HepG2 (cell line): ENCODE data around the gene TRIM74. TPM values are rescaled to one million over a fixed set of nuclear protein-coding genes. Genes with fewer than 3 reads are reported as not detected.
A peak's percentile ranks its signal among the peaks of the same experiment; 100 is the strongest.
"Not testable (repeated sequence)": the region's sequence is repeated elsewhere in the genome, so short reads cannot be mapped to it uniquely, and the experiment has no call there.

Source experiments
- ATAC-seq: fragments of 200-7000 bp; cut with Tn5 transposase; 3 replicates; pipeline ENCODE4 v1.9.1; 2020; ENCODE audit warnings: mild to moderate bottlenecking, moderate library complexity
- BruUV-seq: library from RNA; stranded (reverse); fragments of 400-500 nt; replicated peaks from 2 replicates; lab custom pipeline; 2021; lab: Mats Ljungman, UMichigan
- CTCF ChIA-PET: fragments of 300-600 bp; formaldehyde crosslinking; extraction: SDS; loops from one replicate; lab custom pipeline; 2021; ENCODE audit warnings: low total read pairs, inconsistent platforms, low intra/inter-chr PET ratio; lab: Yijun Ruan, JAX
- POLR2A ChIA-PET: fragments of 350-600 bp; sonication (Branson Sonifier 250); formaldehyde crosslinking; loops from one replicate; lab custom pipeline; 2020; ENCODE audit warnings: antibody characterized with exemption, inconsistent platforms; lab: Yijun Ruan, JAX
- DNase-seq: peaks from one replicate; pipeline ENCODE4 v3.0.0-alpha.2; 2015; ENCODE audit warnings: low spot score
- FAIRE-seq: peaks from 3 replicates; lab custom pipeline; 2011; peaks lifted over from hg19 to GRCh38; lab: Jason Lieb, UNC
- H2AFZ ChIP-seq: one replicate; pipeline ENCODE4 v1.6.1; 2011; ENCODE audit warnings: low read length, inconsistent platforms
- H3K27ac ChIP-seq: fragments of 300-600 bp; 3 replicates; pipeline ENCODE4 v1.8.0; 2011; ENCODE audit warnings: mixed run types, mild to moderate bottlenecking, mixed read lengths, low read length, inconsistent platforms; ENCODE audit not compliant: insufficient read depth; ENCODE audit errors: extremely low read length
- H3K27me3 ChIP-seq, 2 experiments: fragments of 200-600 bp in 1 of 2; 2 replicates in 1 of 2; 3 replicates in 1 of 2; pipeline versions ENCODE4 v1.6.0 to v1.8.0; 2011; ENCODE audit warnings: low read length in 2 of 2, mild to moderate bottlenecking in 2 of 2, moderate library complexity in 2 of 2, inconsistent platforms in 1 of 2; ENCODE audit not compliant: insufficient read depth in 2 of 2, control insufficient read depth in 1 of 2
- H3K36me3 ChIP-seq, 2 experiments: fragments of 200-600 bp in 1 of 2; replicated peaks in 1 of 2; 2 replicates in 1 of 2; 3 replicates in 1 of 2; pipeline versions ENCODE4 v1.5.1 to v1.8.0; 2011; ENCODE audit warnings: low read length in 2 of 2, inconsistent platforms in 1 of 2; ENCODE audit not compliant: insufficient read depth in 2 of 2, control insufficient read depth in 1 of 2
- H3K4me1 ChIP-seq: 2 replicates; pipeline ENCODE4 v1.5.1; 2012; ENCODE audit warnings: low read length, inconsistent platforms; ENCODE audit not compliant: insufficient read depth
- H3K4me2 ChIP-seq: 2 replicates; pipeline ENCODE4 v1.6.0; 2011; ENCODE audit warnings: low read depth, low read length, inconsistent platforms
- H3K4me3 ChIP-seq, 3 experiments: fragments of 200-600 bp in 1 of 3; sonication (generic), shearing (Covaris generic) in 1 of 3; replicated peaks in 1 of 3; 2 replicates each; pipeline ENCODE4 v1.5.1; 2011 to 2016; ENCODE audit warnings: low read length in 3 of 3, inconsistent platforms in 2 of 3, low read depth in 2 of 3, mild to moderate bottlenecking in 2 of 3, control low read depth in 1 of 3, mixed read lengths in 1 of 3; ENCODE audit not compliant: insufficient read depth in 1 of 3
- H3K79me2 ChIP-seq: one replicate; pipeline ENCODE4 v1.6.1; 2011; ENCODE audit warnings: low read length, inconsistent platforms; ENCODE audit not compliant: insufficient read depth
- H3K9ac ChIP-seq: 2 replicates; pipeline ENCODE4 v1.6.0; 2011; ENCODE audit warnings: mild to moderate bottlenecking, low read depth, low read length, inconsistent platforms; ENCODE audit not compliant: insufficient read depth
- H3K9me3 ChIP-seq: 2 replicates; pipeline ENCODE4 v1.5.1; 2012; ENCODE audit warnings: mild to moderate bottlenecking, low read length
- H4K20me1 ChIP-seq: 2 replicates; pipeline ENCODE4 v1.6.0; 2011; ENCODE audit warnings: inconsistent platforms, mild to moderate bottlenecking, low read length, moderate library complexity; ENCODE audit not compliant: insufficient read depth
- ETV5 ChIP-seq: IDR thresholded peaks from 2 replicates; pipeline ENCODE4 v1.6.1; 2018; ENCODE audit warnings: missing biosample characterization, missing genetic modification reagents, inconsistent platforms, borderline replicate concordance
- HNRNPLL ChIP-seq: fragments of 200-400 bp; formaldehyde crosslinking; IDR thresholded peaks from 2 replicates; pipeline ENCODE4 v1.6.1; 2017; ENCODE audit warnings: mild to moderate bottlenecking, low read depth, low read length; ENCODE audit not compliant: poor library complexity, severe bottlenecking
- MXD3 ChIP-seq: IDR thresholded peaks from 2 replicates; pipeline ENCODE4 v1.6.1; 2016; ENCODE audit warnings: mild to moderate bottlenecking, missing biosample characterization, missing genetic modification reagents
- MYC ChIP-seq: sonication (generic); formaldehyde crosslinking; IDR thresholded peaks from 2 replicates; pipeline ENCODE4 v1.9.0; 2021; ENCODE audit warnings: missing genetic modification reagents, borderline replicate concordance
- NFKB2 ChIP-seq: sonication (generic); formaldehyde crosslinking; IDR thresholded peaks from 2 replicates; pipeline ENCODE4 v1.4.0; 2020; ENCODE audit warnings: missing genetic modification reagents, borderline replicate concordance
- SAP130 ChIP-seq: IDR thresholded peaks from 2 replicates; pipeline ENCODE4 v1.6.1; 2016; ENCODE audit warnings: low read depth
- TFDP2 ChIP-seq: sonication (generic); formaldehyde crosslinking; IDR thresholded peaks from 2 replicates; pipeline ENCODE4 v1.4.0; 2020; ENCODE audit warnings: missing genetic modification reagents
- ZBTB7B ChIP-seq: sonication (generic); formaldehyde crosslinking; IDR thresholded peaks from 2 replicates; pipeline ENCODE4 v1.4.0; 2020; ENCODE audit warnings: missing genetic modification reagents
- ZFP90 ChIP-seq: sonication (generic); formaldehyde crosslinking; IDR thresholded peaks from 2 replicates; pipeline ENCODE4 v1.8.0; 2022; ENCODE audit warnings: missing genetic modification reagents, mild to moderate bottlenecking, inconsistent platforms, borderline replicate concordance
- WGBS: methylation state at CpG from one replicate; pipeline ENCODE4 v1.1.6; 2017; ENCODE audit warnings: low lambda C conversion rate; 5-methylcytosine and 5-hydroxymethylcytosine counted together
- in situ Hi-C: cut with HindIII; loops from 2 replicates; pipeline ENCODE4 v1.10.0; 2017; ENCODE audit warnings: low pct_unique_long_range_greater_than_20kb; ENCODE audit not compliant: extremely low pct_ligation_motif_present
- intact Hi-C: fragments of 100-400 bp; cut with micrococcal nuclease; formaldehyde crosslinking; loops from one replicate; pipeline ENCODE4 v1.10.0; 2022; ENCODE audit not compliant: unreplicated experiment
- polyA plus RNA-seq, 8 experiments: library from polyadenylated mRNA; depleted of rRNA in 3 of 8; stranded (reverse) in 7 of 8; unstranded in 1 of 8; fragments of >200 nt; fragmentation: Illumina TruSeq in 4 of 8; extraction: Trizol in 4 of 8; gene quantifications; 2 replicates each; pipeline versions ENCODE4 v1.2.1 to v1.2.3, GENCODE V29; 2011 to 2016; ENCODE audit warnings: low read depth in 4 of 8, missing spikeins in 1 of 8, mixed read lengths in 1 of 8; ENCODE audit not compliant: insufficient read depth in 1 of 8
- total RNA-seq, 5 experiments: library from RNA; depleted of rRNA; stranded (reverse); fragments of >200 nt; fragmentation: Illumina TruSeq; extraction: Trizol; gene quantifications; 2 replicates each; pipeline ENCODE4 v1.2.3, GENCODE V29; 2016; ENCODE audit warnings: low read depth in 1 of 5

The TRIM74 gene
- total and polyA plus RNA-seq, 2 of the 13 experiments (the other 11 are each of a cell fraction or from before 2014, with no cell fraction given): 0.51 to 1.4 TPM

DNA sequence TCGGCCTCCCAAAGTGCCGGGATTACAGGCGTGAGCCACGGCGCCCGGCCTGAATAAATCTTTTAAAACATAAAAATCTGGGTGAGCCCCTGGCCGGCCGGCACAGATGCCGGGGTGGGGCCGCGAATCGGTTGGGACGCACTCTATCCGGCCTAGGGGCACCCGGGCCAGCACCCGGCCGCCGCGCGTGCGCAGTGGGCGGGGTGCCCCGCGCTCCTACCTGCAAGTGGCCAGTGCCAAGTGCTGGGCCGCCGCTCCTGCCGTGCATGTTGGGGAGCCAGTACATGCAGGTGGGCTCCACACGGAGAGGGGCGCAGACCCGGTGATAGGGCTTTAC lies 36.1 kb upstream of the TRIM74 start:
- H3K79me2 ChIP-seq, H4K20me1 ChIP-seq, in situ Hi-C loops, H3K27me3 ChIP-seq, DNase-seq, H3K36me3 ChIP-seq, intact Hi-C loops, FAIRE-seq, H2AFZ ChIP-seq, H3K9me3 ChIP-seq, CTCF ChIA-PET, H3K4me1 ChIP-seq, POLR2A ChIA-PET: not testable (repeated sequence)
- H3K4me2 ChIP-seq: peak overlapping the region; percentile 47
- peak; percentile 95 for ATAC-seq
- peak overlapping the region; percentile 77 for H3K27ac ChIP-seq
- 0% methylated on average over 7 of the region's 30 CpGs for WGBS
- TF ChIP-seq TFDP2 (CRISPR knock-in tag) (0 out of 2 replicates have a peak, but pooled peaks have one; percentile 0), SAP130 (peak; percentile 51; the same call in 1 of the 2 replicates), ZBTB7B (0 out of 2 replicates have a peak, but pooled peaks have one; percentile 3), NFKB2 (0 out of 2 replicates have a peak, but pooled peaks have one; percentile 12), MYC (peak; percentile 25; the same call in 1 of the 2 replicates), ZFP90 (CRISPR knock-in tag) (0 out of 2 replicates have a peak, but pooled peaks have one; percentile 8), ETV5 (CRISPR knock-in tag) (0 out of 2 replicates have a peak, but pooled peaks have one; percentile 3), MXD3 (0 out of 2 replicates have a peak, but pooled peaks have one; percentile 15), HNRNPLL (peak; percentile 5)
- TSS peak; percentile 97 for BruUV-seq
- H3K4me3 ChIP-seq: peak overlapping the region; percentile 49 to 70 (median 65); a peak in 5 of 6 replicates
- H3K9ac ChIP-seq: peak overlapping the region; percentile 70

GRCh38 chr7:72997887-72998468 lies 28.7 kb upstream of the TRIM74 start:
- H3K27me3 ChIP-seq, H3K79me2 ChIP-seq, H4K20me1 ChIP-seq, POLR2A ChIA-PET, in situ Hi-C loops, H3K27ac ChIP-seq, H3K9ac ChIP-seq, H3K4me2 ChIP-seq, H3K4me1 ChIP-seq, CTCF ChIA-PET, FAIRE-seq, DNase-seq, H3K9me3 ChIP-seq, H2AFZ ChIP-seq, intact Hi-C loops, H3K36me3 ChIP-seq, H3K4me3 ChIP-seq: not testable (repeated sequence)
- BruUV-seq: TSS peak; percentile 54
- ATAC-seq: peak; percentile 41; the same call in 2 of the 3 replicates
- no CpG with 5 or more reads among the region's 11 CpGs for WGBS

GRCh38 chr7:72997447-72997846 lies 28.2 kb upstream of the TRIM74 start:
- H3K36me3 ChIP-seq, FAIRE-seq, H3K9ac ChIP-seq, BruUV-seq, H3K9me3 ChIP-seq, intact Hi-C loops, H3K27me3 ChIP-seq, CTCF ChIA-PET, H3K27ac ChIP-seq, DNase-seq, H2AFZ ChIP-seq, H3K4me3 ChIP-seq, in situ Hi-C loops, H4K20me1 ChIP-seq, H3K4me2 ChIP-seq, POLR2A ChIA-PET, H3K79me2 ChIP-seq, H3K4me1 ChIP-seq: not testable (repeated sequence)
- peak; percentile 25; the same call in 2 of the 3 replicates for ATAC-seq
- WGBS: 80% methylated on average over 5 of the region's 8 CpGs
